HG03354 (cell line): ENCODE data around the gene INTS2.
"Not testable (repeated sequence)": the region's sequence is repeated elsewhere in the genome, so short reads cannot be mapped to it uniquely, and the experiment has no call there.

Experiments
- ATAC-seq: cut with Tn5 transposase; IDR thresholded peaks from one replicate; pipeline ENCODE4 v1.9.1; 2021; ENCODE audit warnings: mild to moderate bottlenecking; ENCODE audit not compliant: unreplicated experiment, poor library complexity, severe bottlenecking

The INTS2 gene

GRCh38 chr17:61827649-61828395 lies 100.0 kb downstream of the INTS2 start:
- no peak for ATAC-seq

GRCh38 chr17:61826866-61827265 lies 100.9 kb downstream of the INTS2 start:
- ATAC-seq: not testable (repeated sequence)

GRCh38 chr17:61826198-61826597 lies 101.6 kb downstream of the INTS2 start:
- ATAC-seq: not testable (repeated sequence)

GRCh38 chr17:61825448-61826137 lies 102.2 kb downstream of the INTS2 start:
- no peak for ATAC-seq

- no peak for ATAC-seq
Observed at GRCh38 chr17:61822326-61823285, 105.2 kb downstream of the INTS2 start.

- no peak for ATAC-seq
Observed at GRCh38 chr17:61821655-61822054, 106.1 kb downstream of the INTS2 start.

- ATAC-seq: not testable (repeated sequence)
Observed at GRCh38 chr17:61819265-61819664, 108.5 kb downstream of the INTS2 start.

- no peak for ATAC-seq
Observed at GRCh38 chr17:61818225-61818624, 109.6 kb downstream of the INTS2 start.

- no peak for ATAC-seq
Observed at GRCh38 chr17:61817452-61817851, 110.3 kb downstream of the INTS2 start.

GRCh38 chr17:61816538-61816937 lies 111.2 kb downstream of the INTS2 start:
- no peak for ATAC-seq

GRCh38 chr17:61815863-61816503 lies 111.8 kb downstream of the INTS2 start:
- no peak for ATAC-seq
